H9 (cell line): ENCODE measurements around the gene DDX55. TPM values are rescaled to one million over a fixed set of nuclear protein-coding genes. Genes with fewer than 3 reads are reported as not detected.

ENCODE experiments used
- DNase-seq: peaks from one replicate; pipeline ENCODE4 v3.0.0-alpha.2; 2017
- H2AFZ ChIP-seq: one replicate; pipeline ENCODE4 v1.6.1; 2013; ENCODE audit warnings: mild to moderate bottlenecking, low read length, control low read depth, moderate library complexity
- H2AK5ac ChIP-seq: 2 replicates; pipeline ENCODE4 v1.6.1; 2013; ENCODE audit warnings: low read length, control low read depth, mixed read lengths; ENCODE audit not compliant: insufficient read length
- H2BK120ac ChIP-seq: one replicate; pipeline ENCODE4 v1.6.1; 2013; ENCODE audit warnings: low read depth, mild to moderate bottlenecking, low read length, control low read depth, inconsistent platforms; ENCODE audit not compliant: poor library complexity, severe bottlenecking
- H2BK12ac ChIP-seq: 2 replicates; pipeline ENCODE4 v1.6.1; 2013; ENCODE audit warnings: low read length, control low read depth, mixed read lengths, low read depth; ENCODE audit not compliant: insufficient read length
- H2BK15ac ChIP-seq: 2 replicates; pipeline ENCODE4 v1.6.1; 2013; ENCODE audit warnings: low read depth, low read length, control low read depth
- H2BK20ac ChIP-seq: one replicate; pipeline ENCODE4 v1.6.1; 2013; ENCODE audit warnings: low read depth, mild to moderate bottlenecking, low read length, control low read depth, inconsistent platforms; ENCODE audit not compliant: poor library complexity, severe bottlenecking
- H2BK5ac ChIP-seq: 2 replicates; pipeline ENCODE4 v1.6.1; 2013; ENCODE audit warnings: low read length, control low read depth, mixed read lengths; ENCODE audit not compliant: insufficient read length
- H3K14ac ChIP-seq: 2 replicates; pipeline ENCODE4 v1.6.1; 2013; ENCODE audit warnings: low read length, control low read depth; ENCODE audit not compliant: insufficient read depth
- H3K18ac ChIP-seq: 2 replicates; pipeline ENCODE4 v1.6.1; 2013; ENCODE audit warnings: low read depth, mild to moderate bottlenecking, mixed read lengths, low read length, control low read depth; ENCODE audit not compliant: insufficient read length
- H3K23ac ChIP-seq: 2 replicates; pipeline ENCODE4 v1.6.1; 2013; ENCODE audit warnings: low read length, control low read depth, mixed read lengths, low read depth; ENCODE audit not compliant: insufficient read length
- H3K23me2 ChIP-seq: 2 replicates; pipeline ENCODE4 v1.6.1; 2013; ENCODE audit warnings: low read depth, mild to moderate bottlenecking, mixed read lengths, low read length, control low read depth; ENCODE audit not compliant: insufficient read length, poor library complexity, severe bottlenecking
- H3K27ac ChIP-seq: 2 replicates; pipeline ENCODE4 v1.5.1; 2013; ENCODE audit warnings: low read length, control low read depth, mixed read lengths, low read depth; ENCODE audit not compliant: insufficient read length
- H3K27me3 ChIP-seq: 2 replicates; pipeline ENCODE4 v1.6.1; 2013; ENCODE audit warnings: low read length, control low read depth, inconsistent platforms; ENCODE audit not compliant: insufficient read depth
- H3K4ac ChIP-seq: 2 replicates; pipeline ENCODE4 v1.6.1; 2013; ENCODE audit warnings: low read depth, mild to moderate bottlenecking, control low read depth, inconsistent platforms, low read length, moderate library complexity
- H3K4me1 ChIP-seq: 2 replicates; pipeline ENCODE4 v1.6.1; 2013; ENCODE audit warnings: low read length, control low read depth, inconsistent platforms; ENCODE audit not compliant: insufficient read depth
- H3K4me2 ChIP-seq: 2 replicates; pipeline ENCODE4 v1.6.1; 2013; ENCODE audit warnings: low read length, control low read depth, mixed read lengths; ENCODE audit not compliant: insufficient read length, insufficient read depth
- H3K56ac ChIP-seq: 2 replicates; pipeline ENCODE4 v1.6.1; 2013; ENCODE audit warnings: low read depth, mild to moderate bottlenecking, mixed read lengths, low read length, control low read depth; ENCODE audit not compliant: insufficient read length
- H3K79me1 ChIP-seq: 2 replicates; pipeline ENCODE4 v1.6.1; 2013; ENCODE audit warnings: low read depth, mild to moderate bottlenecking, moderate library complexity, low read length, control low read depth, inconsistent platforms; ENCODE audit not compliant: insufficient read depth, poor library complexity, severe bottlenecking
- H3K79me2 ChIP-seq: 2 replicates; pipeline ENCODE4 v1.6.1; 2013; ENCODE audit warnings: low read length, control low read depth, inconsistent platforms; ENCODE audit not compliant: insufficient read depth
- H3K9ac ChIP-seq: 2 replicates; pipeline ENCODE4 v1.6.1; 2013; ENCODE audit warnings: low read length, control low read depth, mixed read lengths; ENCODE audit not compliant: insufficient read length; ENCODE audit errors: extremely low read depth
- H3K9me3 ChIP-seq: one replicate; pipeline ENCODE4 v1.6.1; 2013; ENCODE audit warnings: low read depth, low read length, inconsistent platforms; ENCODE audit not compliant: control insufficient read depth
- H3T11ph ChIP-seq: one replicate; pipeline ENCODE4 v1.6.1; 2013; ENCODE audit warnings: mild to moderate bottlenecking, low read length, control low read depth, inconsistent platforms
- H4K20me1 ChIP-seq: one replicate; pipeline ENCODE4 v1.6.1; 2013; ENCODE audit not compliant: control insufficient read depth, insufficient read length, insufficient read depth
- H4K5ac ChIP-seq: 2 replicates; pipeline ENCODE4 v1.6.1; 2013; ENCODE audit warnings: low read depth, mild to moderate bottlenecking, mixed read lengths, low read length, control low read depth; ENCODE audit not compliant: insufficient read length
- H4K8ac ChIP-seq: replicated peaks from 2 replicates; pipeline ENCODE4 v1.6.1; 2013; ENCODE audit warnings: low read length, control low read depth, mixed read lengths, low read depth; ENCODE audit not compliant: insufficient read length
- H4K91ac ChIP-seq: 2 replicates; pipeline ENCODE4 v1.6.1; 2013; ENCODE audit warnings: low read depth, mild to moderate bottlenecking, moderate library complexity, mixed read lengths, low read length, control low read depth; ENCODE audit not compliant: insufficient read length
- H3K27ac Mint-ChIP-seq, 3 experiments: 2 replicates in 2 of 3; 3 replicates in 1 of 3; pipeline ENCODE4 v1.8.0; 2020 to 2021; ENCODE audit warnings: mixed read lengths in 3 of 3, mild to moderate bottlenecking in 1 of 3, moderate library complexity in 1 of 3
- H3K27me3 Mint-ChIP-seq: 2 replicates; pipeline ENCODE4 v1.8.0; 2021; ENCODE audit warnings: low read depth, mild to moderate bottlenecking, moderate library complexity, mixed read lengths
- H3K36me3 Mint-ChIP-seq, 3 experiments: 2 replicates in 2 of 3; 3 replicates in 1 of 3; pipeline ENCODE4 v1.8.0; 2020 to 2021; ENCODE audit warnings: low read depth in 3 of 3, mixed read lengths in 3 of 3; ENCODE audit not compliant: insufficient read depth in 1 of 3
- H3K4me1 Mint-ChIP-seq, 2 experiments: 2 replicates each; pipeline ENCODE4 v1.8.0; 2020; ENCODE audit warnings: mixed read lengths in 2 of 2
- H3K4me3 Mint-ChIP-seq, 2 experiments: 2 replicates in 1 of 2; 3 replicates in 1 of 2; pipeline ENCODE4 v1.8.0; 2020 to 2021; ENCODE audit warnings: mild to moderate bottlenecking in 2 of 2, mixed read lengths in 2 of 2, moderate library complexity in 1 of 2
- H3K9me3 Mint-ChIP-seq, 2 experiments: 2 replicates in 1 of 2; 3 replicates in 1 of 2; pipeline ENCODE4 v1.8.0; 2020; ENCODE audit warnings: mild to moderate bottlenecking in 2 of 2, mixed read lengths in 2 of 2, moderate library complexity in 1 of 2
- WGBS: extraction: QIAGEN DNeasy Blood & Tissue Kit; methylation state at CpG from one replicate; pipeline ENCODE4 v1.1.7; 2013; ENCODE audit warnings: missing lambda C conversion rate, low lambda C conversion rate, mixed read lengths; ENCODE audit not compliant: insufficient read length; ENCODE audit errors: extremely low coverage; 5-methylcytosine and 5-hydroxymethylcytosine counted together
- total RNA-seq: library from RNA; stranded (reverse); gene quantifications from 2 replicates; pipeline ENCODE4 v1.2.1, GENCODE V29; 2021
- TF ChIP-seq, protein P1 (sequence below): fragments of 200-600 bp; sonication (generic); conservative IDR thresholded peaks from 3 replicates; pipeline ENCODE4 v1.8.0; 2021; ENCODE audit warnings: antibody characterized with exemption, mild to moderate bottlenecking

The DDX55 gene
- total RNA-seq, 1 experiment from 2014 or later: 51.7 TPM

DNA sequence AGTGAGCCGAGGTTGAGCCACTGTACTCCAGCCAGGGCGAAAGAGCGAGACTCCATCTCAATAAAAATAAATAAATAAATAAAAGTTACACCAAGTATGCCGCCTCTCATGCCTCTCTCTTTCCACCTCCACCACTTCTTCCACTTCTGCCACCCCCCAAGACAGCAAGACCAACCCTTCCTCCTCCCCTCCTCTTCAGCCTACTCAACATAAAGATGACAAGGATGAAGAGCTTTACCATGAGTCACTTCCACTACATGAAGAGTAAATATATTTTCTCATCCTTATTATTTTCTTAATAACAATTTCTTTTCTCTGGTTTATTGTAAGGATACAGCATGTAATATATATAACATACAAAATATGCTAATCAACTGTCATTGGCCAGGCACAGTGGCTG, 21.1 kb upstream of the DDX55 start:
- H3K4me1 Mint-ChIP-seq: peaks cover 11 to 13% of the 10 kb centered on the region in 2 experiments
- Histone ChIP-seq H3K23ac (no peak overlapping the region), H3K27ac (no peak overlapping the region), H2BK15ac (no peak overlapping the region), H3K9me3 (no peaks in the 10 kb centered on the region), H3K18ac (no peak overlapping the region), H3K4me2 (no peak overlapping the region), H4K5ac (no peak overlapping the region), H2BK5ac (no peak overlapping the region), H3K27me3 (no peaks in the 10 kb centered on the region), H3K79me2 (peaks cover 9% of the 10 kb centered on the region), H2BK120ac (no peak overlapping the region), H3K4ac (no peak overlapping the region), H2AFZ (no peak overlapping the region), H4K8ac (no peak overlapping the region), H3T11ph (no peak overlapping the region), H3K9ac (no peak overlapping the region), H3K79me1 (peaks cover 4% of the 10 kb centered on the region), H2AK5ac (no peak overlapping the region), H3K23me2 (peaks cover 9% of the 10 kb centered on the region), H3K4me1 (no peaks in the 10 kb centered on the region), H2BK20ac (no peak overlapping the region), H3K14ac (no peak overlapping the region), H4K91ac (no peak overlapping the region), H3K56ac (no peak overlapping the region), H4K20me1 (peaks cover 3% of the 10 kb centered on the region), H2BK12ac (no peak overlapping the region)
- H3K9me3 Mint-ChIP-seq: no peaks in the 10 kb centered on the region; a peak in 1 of 5 replicates
- no peak for DNase-seq
- TF ChIP-seq, protein P1, sequence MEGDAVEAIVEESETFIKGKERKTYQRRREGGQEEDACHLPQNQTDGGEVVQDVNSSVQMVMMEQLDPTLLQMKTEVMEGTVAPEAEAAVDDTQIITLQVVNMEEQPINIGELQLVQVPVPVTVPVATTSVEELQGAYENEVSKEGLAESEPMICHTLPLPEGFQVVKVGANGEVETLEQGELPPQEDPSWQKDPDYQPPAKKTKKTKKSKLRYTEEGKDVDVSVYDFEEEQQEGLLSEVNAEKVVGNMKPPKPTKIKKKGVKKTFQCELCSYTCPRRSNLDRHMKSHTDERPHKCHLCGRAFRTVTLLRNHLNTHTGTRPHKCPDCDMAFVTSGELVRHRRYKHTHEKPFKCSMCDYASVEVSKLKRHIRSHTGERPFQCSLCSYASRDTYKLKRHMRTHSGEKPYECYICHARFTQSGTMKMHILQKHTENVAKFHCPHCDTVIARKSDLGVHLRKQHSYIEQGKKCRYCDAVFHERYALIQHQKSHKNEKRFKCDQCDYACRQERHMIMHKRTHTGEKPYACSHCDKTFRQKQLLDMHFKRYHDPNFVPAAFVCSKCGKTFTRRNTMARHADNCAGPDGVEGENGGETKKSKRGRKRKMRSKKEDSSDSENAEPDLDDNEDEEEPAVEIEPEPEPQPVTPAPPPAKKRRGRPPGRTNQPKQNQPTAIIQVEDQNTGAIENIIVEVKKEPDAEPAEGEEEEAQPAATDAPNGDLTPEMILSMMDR: no peak
- H3K27me3 Mint-ChIP-seq: peaks cover 1% of the 10 kb centered on the region; the same call in 1 of the 2 replicates
- H3K36me3 Mint-ChIP-seq: peaks cover 0 to 8% (median 6%) of the 10 kb centered on the region in 3 experiments; a peak in 5 of 7 replicates
- no CpG with 5 or more reads among the region's 4 CpGs for WGBS
- no peak overlapping the region for H3K27ac Mint-ChIP-seq
- no peak overlapping the region for H3K4me3 Mint-ChIP-seq
